C4-2B (cell line): ENCODE results near the gene PTGES3L.

ENCODE experiments used
- H3K27ac ChIP-seq: fragments of 450-650 bp; 2 replicates; pipeline ENCODE4 v1.5.1; 2017
- ZFX ChIP-seq: fragments of 450-650 bp; IDR thresholded peaks from 2 replicates; pipeline ENCODE4 v1.6.1; 2017
- TF ChIP-seq, protein P1 (sequence below): fragments of 450-650 bp; conservative IDR thresholded peaks from 2 replicates; pipeline ENCODE4 v1.5.1; 2017; ENCODE audit warnings: mild to moderate bottlenecking

Gene PTGES3L

DNA sequence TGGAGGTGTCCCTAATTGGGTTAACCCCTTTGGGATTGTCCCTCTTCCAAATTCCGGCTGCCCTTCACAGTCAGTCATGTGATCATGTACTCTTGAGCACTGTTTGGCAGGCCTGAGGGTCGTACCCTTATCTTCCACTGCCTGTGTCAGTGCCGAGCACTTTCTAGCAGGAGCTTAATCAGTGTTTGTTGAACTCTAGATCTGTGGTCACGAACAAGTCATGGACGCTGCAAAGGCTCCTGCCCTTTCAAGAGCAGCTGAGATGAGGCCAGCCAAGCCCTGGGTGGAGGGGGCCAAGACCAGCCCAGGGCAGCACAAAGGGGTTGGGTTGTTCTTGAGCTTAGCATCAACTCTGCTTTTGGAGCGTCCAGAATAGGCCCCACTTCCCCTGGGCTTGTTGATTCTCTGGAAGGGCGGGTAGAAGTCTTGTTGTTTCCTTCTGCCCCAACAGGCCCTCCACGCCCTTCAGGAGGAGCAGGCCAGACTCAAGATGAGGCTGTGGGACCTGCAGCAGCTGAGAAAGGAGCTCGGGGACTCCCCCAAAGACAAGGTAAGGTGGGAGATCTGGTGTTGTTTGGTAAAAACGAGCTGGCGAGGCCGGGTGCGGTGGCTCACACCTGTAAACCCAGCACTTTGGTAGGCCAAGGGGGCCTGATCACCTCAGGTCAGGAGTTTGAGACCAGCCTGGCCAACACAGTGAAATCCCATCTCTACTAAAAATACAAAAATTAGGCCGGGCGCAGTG, 32.0 kb upstream of the PTGES3L start:
- H3K27ac ChIP-seq: no peak overlapping the region
- TF ChIP-seq ZFX: no peak
- TF ChIP-seq, protein P1, sequence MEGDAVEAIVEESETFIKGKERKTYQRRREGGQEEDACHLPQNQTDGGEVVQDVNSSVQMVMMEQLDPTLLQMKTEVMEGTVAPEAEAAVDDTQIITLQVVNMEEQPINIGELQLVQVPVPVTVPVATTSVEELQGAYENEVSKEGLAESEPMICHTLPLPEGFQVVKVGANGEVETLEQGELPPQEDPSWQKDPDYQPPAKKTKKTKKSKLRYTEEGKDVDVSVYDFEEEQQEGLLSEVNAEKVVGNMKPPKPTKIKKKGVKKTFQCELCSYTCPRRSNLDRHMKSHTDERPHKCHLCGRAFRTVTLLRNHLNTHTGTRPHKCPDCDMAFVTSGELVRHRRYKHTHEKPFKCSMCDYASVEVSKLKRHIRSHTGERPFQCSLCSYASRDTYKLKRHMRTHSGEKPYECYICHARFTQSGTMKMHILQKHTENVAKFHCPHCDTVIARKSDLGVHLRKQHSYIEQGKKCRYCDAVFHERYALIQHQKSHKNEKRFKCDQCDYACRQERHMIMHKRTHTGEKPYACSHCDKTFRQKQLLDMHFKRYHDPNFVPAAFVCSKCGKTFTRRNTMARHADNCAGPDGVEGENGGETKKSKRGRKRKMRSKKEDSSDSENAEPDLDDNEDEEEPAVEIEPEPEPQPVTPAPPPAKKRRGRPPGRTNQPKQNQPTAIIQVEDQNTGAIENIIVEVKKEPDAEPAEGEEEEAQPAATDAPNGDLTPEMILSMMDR: no peak

DNA sequence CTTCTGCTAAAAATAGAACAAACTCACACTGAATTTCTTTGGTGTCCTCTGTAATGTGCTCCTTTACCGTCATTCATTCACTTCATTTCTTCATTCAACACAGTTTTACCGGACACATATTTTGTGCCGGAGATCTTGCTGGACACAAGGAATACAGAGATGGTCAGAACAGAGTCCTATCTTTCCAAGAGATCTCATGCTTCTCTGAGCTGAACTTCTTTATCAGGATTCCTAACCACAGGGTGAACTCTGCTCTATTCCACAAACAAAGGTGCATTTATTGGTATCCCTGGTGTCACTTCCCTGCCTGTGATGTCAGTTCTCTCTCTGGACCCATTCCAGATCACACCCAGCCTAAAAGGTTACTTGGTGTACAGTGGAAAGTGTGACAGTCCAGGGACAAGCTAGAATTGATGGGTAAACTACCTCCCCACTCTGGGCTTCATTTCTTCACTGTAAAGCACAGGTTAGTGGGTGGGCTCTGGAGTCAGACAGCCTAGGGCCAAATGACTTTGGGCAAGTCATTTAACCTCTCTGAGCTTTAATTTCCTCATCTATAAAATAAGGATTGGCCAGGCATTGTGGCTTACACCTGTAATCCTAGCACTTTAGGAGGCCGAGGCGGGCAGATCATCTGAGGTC, 30.9 kb upstream of the PTGES3L start:
- TF ChIP-seq, protein P1: no peak
- no peak for TF ChIP-seq ZFX
- no peak overlapping the region for H3K27ac ChIP-seq

DNA sequence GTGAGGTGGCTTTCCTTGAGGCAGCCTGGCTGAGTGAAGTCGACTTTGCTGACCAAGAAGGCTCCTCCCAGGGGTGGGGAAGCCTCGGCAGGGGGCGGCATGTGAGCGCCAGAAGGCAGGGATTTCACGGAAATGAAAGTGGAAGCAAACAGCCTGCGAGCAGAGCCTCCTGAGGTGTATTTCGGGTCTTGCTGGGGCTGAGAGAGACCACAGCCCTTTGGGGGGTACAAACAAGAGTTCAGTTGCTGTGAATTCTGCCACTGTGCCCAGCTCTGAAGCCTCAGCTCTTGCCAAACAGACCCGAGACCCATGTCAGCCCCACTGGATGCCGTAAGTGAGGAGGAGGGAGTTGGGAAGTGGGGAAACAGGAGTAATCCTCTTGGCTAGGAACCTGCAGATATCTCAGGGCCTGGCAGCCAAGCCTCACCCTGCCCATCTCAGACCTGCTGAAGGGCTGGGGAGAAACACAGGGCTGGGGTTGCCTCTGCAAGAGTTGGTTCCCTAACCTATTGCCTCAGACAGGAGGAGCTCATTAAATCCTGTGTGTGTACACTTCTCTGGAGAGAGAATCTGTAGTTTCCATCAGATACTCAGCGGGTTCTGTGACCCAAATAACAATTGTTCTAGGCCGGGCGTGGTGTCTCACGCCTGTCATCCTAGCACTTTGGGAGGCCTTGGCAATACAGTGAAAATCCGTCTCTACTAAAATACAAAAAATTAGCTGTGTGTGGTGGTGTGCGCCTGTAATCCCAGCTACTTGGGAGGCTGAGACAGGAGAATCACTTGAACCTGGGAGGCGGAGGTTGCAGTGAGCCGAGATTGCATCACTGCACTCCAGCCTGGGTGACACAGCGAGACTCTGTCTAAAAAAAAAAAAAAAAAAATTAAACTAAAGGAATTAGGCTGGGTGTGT, 27.0 kb upstream of the PTGES3L start, which contains the start of gene IFI35:
IFI35 (plus strand) TSS at position 146 of the 913 bp plus-strand sequence; CDS start at position 310, 164 bp downstream.
- H3K27ac ChIP-seq: peak within 1 kb of the TSS; percentile 62
- TF ChIP-seq ZFX: no peak
- TF ChIP-seq, protein P1: no peak

DNA sequence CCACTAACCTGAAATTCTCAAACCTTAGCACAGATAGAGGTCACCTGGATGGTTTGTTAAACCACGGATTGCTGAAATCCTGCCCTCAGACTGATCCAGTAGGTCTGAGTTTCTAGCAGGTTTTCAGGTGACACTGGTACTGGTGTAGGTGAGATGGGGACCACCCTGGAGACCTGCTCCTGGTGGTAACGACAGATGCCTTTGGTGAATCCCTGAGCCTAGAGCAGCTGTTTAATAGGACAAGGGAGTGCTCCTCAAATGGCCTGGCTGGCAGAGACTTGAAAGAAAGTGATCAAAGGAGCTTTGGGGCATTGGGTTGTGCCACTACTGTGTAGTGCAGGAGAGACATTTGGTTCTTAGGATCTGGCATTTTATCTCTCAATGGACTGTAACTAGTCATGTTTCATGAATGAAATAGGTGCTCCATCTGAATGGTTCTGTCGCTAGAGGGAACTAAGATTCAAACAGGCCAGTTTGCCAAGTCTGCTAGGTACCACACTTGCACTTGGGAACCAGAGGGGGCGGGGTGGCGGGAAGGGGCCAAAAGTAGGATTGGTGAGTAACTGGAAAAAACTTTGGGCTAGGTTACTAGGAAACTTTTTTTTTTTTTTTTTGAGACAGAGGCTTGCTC, 23.8 kb upstream of the PTGES3L start:
- TF ChIP-seq ZFX: no peak
- TF ChIP-seq, protein P1: no peak; the same call in 1 of the 2 replicates
- no peak overlapping the region for H3K27ac ChIP-seq

DNA sequence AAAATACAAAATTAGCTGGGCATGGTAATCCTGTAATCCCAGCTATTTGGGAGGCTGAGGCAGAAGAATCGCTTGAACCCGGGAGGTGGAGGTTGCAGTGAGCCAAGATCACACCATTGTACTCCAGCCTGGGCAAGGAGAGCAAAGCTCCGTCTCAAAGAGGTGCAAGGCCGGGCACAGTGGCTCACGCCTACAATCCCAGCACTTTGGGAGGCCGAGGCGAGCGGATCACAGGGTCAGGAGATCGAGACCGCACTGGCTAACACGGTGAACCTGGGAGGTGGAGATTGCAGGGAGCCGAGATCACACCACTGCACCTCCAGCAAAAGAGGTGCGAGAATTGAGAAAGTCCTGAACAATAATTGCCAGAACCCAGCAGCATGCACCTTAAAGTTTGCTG, 21.0 kb upstream of the PTGES3L start:
- H3K27ac ChIP-seq: peak overlapping the region; percentile 5

DNA sequence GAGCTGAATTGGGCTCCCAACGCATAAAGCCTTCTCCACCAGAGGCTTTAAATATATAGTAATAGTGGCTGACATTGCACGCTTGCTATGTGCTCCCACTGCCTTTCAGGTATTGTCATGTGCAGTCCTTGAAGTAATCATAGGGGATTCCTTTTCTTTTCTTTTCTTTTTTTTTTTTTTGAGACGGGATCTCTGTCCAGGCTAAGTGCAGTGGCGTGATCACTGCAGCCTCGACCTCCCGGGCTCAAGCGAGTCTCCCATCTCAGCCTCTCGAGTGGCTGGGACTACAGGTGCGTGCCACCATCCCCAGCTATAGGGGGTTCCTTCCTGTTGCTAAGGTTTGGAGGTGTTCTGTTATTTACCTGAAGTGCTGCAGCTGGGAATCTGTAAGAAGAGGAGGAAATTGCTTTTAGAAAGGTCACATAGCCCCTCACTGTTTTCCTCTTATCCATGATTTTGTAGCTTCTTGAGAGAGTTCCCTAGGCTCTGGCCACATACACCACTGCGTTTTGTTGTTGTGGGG, 19.2 kb upstream of the PTGES3L start:
- peak overlapping the region; percentile 96 for H3K27ac ChIP-seq
- TF ChIP-seq, protein P1: no peak
- TF ChIP-seq ZFX: no peak
